ENCODE measurements around the gene KCNN1. TPM values are rescaled to one million over a fixed set of nuclear protein-coding genes. Genes with fewer than 3 reads are reported as not detected.
"Not testable (repeated sequence)": the region's sequence is repeated elsewhere in the genome, so short reads cannot be mapped to it uniquely, and the experiment has no call there.

The KCNN1 gene
- total and polyA plus RNA-seq, 2 of the 4 experiments (the other 2 are of a cell fraction): 0.09 TPM; not detected in 1

DNA sequence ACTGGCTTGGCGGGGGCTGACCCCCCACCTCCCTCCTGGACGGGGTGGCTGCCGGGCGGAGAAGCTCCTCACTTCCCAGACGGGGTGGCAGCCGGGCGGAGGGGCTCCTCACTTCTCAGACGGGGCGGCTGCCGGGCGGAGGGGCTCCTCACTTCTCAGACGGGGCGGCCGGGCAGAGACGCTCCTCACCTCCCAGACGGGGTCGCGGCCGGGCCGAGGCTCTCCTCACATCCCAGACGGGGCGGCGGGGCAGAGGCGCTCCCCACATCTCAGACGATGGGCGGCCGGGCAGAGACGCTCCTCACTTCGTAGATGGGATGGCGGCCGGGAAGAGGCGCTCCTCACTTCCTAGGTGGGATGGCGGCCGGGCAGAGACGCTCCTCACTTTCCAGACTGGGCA lies 38.8 kb downstream of the KCNN1 start:
- H2BK20ac ChIP-seq (ENCODE audit: low read depth, low read length); H2AFZ ChIP-seq (replicated peaks; ENCODE audit: low read length, poor library complexity); H2BK15ac ChIP-seq (ENCODE audit: low read depth, low read length); H2BK120ac ChIP-seq (ENCODE audit: low read depth, low read length); H2AK9ac ChIP-seq (replicated peaks; ENCODE audit: low read depth, low read length, poor library complexity); dilution Hi-C loops (cut with HindIII; ENCODE audit: low sequenced_read_pairs, unreplicated experiment); H3K23ac ChIP-seq (ENCODE audit: low read depth, low read length); H4K20me1 ChIP-seq (ENCODE audit: insufficient read depth, low read length); H3K4me2 ChIP-seq (ENCODE audit: low read depth, low read length); H3K4ac ChIP-seq (ENCODE audit: low read depth, low read length); H3K14ac ChIP-seq (replicated peaks; ENCODE audit: low read depth, low read length); H3K9ac ChIP-seq (ENCODE audit: low read depth, low read length); DNase-seq; H3K4me1 ChIP-seq (ENCODE audit: control insufficient read depth, insufficient read depth, low read length); H4K5ac ChIP-seq (ENCODE audit: low read depth, low read length); H3K27me3 ChIP-seq (ENCODE audit: control insufficient read depth, insufficient read depth, low read length); H4K91ac ChIP-seq (ENCODE audit: insufficient read depth, low read depth, low read length); H3K27ac ChIP-seq (ENCODE audit: insufficient read depth, low read length); H3K56ac ChIP-seq (ENCODE audit: extremely low read depth, insufficient read depth, low read length); BruUV-seq (replicated peaks); CTCF ChIA-PET; H3K9me3 ChIP-seq (ENCODE audit: control insufficient read depth, insufficient read depth, low read length); H2AK5ac ChIP-seq (ENCODE audit: low read depth, low read length); H2BK5ac ChIP-seq (ENCODE audit: low read depth, low read length, poor library complexity, severe bottlenecking); H4K8ac ChIP-seq (ENCODE audit: low read depth in 2 of 2, low read length in 2 of 2); H3K4me3 ChIP-seq (ENCODE audit: insufficient read depth, low read depth, low read length); ATAC-seq (ENCODE audit: low read depth); H3K18ac ChIP-seq (ENCODE audit: low read depth, low read length); in situ Hi-C loops (cut with MboI; ENCODE audit: low sequenced_read_pairs): not testable (repeated sequence)
- Histone ChIP-seq H3K9me1 (ENCODE audit: insufficient read depth, low read length) (peaks cover 12% of the 10 kb centered on the region), H3K36me3 (ENCODE audit: control insufficient read depth, insufficient read depth, low read length) (peaks cover 13% of the 10 kb centered on the region; the same call in 1 of the 2 replicates), H3K79me1 (ENCODE audit: low read depth in 1 of 2, low read length in 2 of 2) (peaks cover 9 to 23% of the 10 kb centered on the region in 2 experiments; a peak in 3 of 4 replicates)
- WGBS, 2 experiments (ENCODE audit: extremely low coverage in 2 of 2, insufficient read length in 1 of 2): no CpG with 5 or more reads among the region's 35 CpGs
- POLR2A ChIA-PET (ENCODE audit: unreplicated experiment): interaction anchor here (0.7 kb wide), 2 partner anchors 49 to 51 kb away, joined by 4 to 5 read pairs; no protein-coding TSS in a partner anchor
- intact Hi-C loops (cut with micrococcal nuclease): loop anchor here (5.0 to 10.0 kb wide), 2 partner anchors 149 to 167 kb away; partner anchors contain the start of genes IFI30 and PIK3R2

Measured in IMR-90 (cell line).